Posterior cingulate gyrus (tissue), 11 donors: ENCODE results near the gene GID8.
A peak's percentile ranks its signal among the peaks of the same experiment; 100 is the strongest.

Experiments used
- DNase-seq, 10 donors: peaks; one replicate each; pipeline versions ENCODE4 v3.0.0 to v3.0.0-alpha.2; 2020 to 2021; ENCODE audit warnings: mixed read lengths in 3 of 10
- intact Hi-C: fragments of 100-400 bp; cut with DNase I; formaldehyde crosslinking; loops from one replicate; pipeline ENCODE4 v1.15.1; 2023

The GID8 gene

DNA sequence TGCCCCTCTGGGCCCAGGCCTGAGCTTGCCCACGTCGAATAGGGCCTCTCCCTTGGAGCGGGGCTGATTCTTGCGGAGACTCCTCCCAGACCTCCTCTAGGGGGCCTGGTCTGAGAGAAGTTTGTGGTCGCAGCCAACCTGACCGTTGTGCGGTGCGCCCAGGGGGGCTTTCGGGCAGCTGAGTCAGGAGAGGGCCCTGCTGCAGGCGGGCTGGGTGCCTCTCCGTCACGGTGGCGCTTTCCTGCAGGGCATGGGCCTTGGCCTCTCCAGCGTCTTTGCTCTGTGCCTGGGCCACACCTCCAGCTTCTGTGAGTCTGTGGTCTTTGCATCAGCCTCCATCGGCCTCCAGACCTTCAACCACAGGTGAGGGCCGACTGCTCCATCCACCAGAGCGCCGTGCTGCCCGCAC lies 27.4 kb downstream of the GID8 start:
- peak in 2 of 10 donors; percentile 12 to 74 for DNase-seq
- intact Hi-C loops = no loop called here

- intact Hi-C loops = no loop called here
- DNase-seq = no peak
Measured at GRCh38 chr20:62966212-62967148, 28.5 kb downstream of the GID8 start.

GRCh38 chr20:62967149-62967501 lies 29.2 kb downstream of the GID8 start:
- intact Hi-C loops = no loop called here
- DNase-seq = no peak

DNA sequence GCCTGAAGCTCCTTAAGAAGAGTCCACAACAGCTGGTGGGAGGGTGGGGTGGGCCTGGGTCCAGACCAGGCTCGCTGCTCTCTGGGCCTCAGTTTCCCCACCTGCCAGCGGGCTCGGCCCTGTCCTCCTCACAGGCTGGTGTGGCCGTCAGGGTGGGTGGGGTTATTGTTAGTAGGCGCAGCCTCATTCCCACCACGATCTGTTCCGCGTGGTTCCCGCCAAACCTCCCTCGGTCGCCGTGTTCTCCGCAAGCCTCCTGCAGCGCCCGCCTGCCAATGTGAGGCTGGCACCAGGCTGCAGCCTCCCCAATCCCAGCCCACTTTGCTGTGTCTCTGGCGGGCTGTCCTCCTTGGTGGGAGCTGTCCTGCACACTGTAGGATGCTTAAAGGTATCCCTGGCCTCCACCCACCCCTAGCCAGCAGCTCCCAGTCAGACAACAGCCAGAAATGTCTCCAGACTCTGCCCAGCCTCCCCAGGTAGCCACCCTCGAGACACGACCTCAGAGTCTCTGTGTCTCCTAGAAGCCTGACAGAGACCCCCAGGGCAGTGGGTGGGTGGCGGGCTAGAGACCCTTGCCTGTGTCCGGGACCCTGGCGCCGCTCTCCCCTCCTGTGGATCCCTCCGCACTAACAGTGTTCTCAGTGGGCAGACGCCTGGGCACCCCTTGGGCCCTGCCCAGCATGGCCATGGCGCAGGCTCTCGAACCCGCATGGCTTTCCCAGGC lies 29.8 kb downstream of the GID8 start:
- no peak for DNase-seq

DNA sequence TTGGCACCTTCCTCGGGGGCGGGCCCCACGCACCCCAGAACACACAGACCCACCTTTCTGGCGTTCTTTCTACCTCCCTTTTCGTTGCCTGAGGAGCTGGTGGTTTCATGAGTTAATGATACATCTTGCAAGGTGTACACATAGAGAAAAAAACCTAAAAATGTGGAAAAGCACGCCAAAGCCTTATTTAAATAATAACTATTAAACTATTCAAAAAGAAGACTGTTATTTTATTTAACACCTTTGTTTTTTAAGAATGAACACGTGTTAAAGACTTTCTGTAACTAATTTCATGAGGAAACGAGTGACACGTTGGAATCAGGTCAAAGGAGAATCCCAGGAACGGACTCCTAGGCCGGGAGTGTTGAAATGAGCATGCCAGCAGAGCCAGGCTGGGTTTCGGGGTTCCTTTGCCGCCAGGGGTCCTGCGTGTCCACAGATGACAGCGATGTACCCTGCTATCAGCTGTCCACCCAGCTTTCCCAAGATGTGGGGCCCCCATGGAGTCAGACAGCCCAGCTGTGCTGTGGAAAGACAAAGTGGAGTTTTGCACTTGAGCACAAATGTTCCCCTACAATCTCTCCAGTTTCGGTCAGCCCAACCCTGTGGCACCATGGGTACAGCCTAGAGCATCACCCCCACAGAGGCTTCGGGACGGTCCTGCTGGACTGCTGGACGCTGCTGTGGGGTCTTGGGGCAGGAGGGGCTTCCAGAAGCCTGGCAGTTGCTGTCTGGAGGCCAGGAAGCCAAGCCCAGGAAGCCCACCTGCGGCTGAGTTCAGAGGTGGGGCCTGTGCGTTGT lies 30.6 kb downstream of the GID8 start:
- DNase-seq = no peak
- intact Hi-C loops = no loop called here

More for the DNA sequence above, 29.8 kb downstream of the GID8 start:
- intact Hi-C loops = no loop called here

DNA sequence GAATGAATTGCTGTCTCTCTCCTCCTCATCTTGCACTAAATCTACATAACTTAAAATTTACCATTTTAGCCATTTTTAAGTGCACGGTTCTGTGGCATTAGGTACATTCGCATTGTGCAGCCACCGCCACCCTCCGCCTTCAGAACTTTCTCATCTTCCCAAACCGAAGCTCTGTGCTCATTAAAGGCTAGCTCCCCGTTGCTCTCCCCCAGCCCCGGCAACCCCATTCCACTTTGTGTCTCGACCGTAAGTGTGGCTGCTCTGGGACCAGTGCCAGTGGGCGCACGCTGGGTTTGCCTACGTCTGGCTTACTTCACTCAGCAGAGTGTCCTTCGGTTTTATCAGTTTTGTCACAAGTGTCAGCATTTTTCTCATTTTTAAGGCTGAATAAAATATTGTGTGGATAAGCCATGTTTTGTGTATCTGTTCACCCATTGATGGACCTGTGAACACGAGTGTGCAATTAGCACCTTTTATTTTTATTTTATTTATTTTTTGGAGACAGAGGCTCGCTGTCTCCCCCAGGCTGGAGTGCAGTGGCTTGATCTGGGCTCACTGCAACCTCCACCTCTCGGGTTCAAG lies 31.3 kb downstream of the GID8 start:
- intact Hi-C loops = no loop called here
- no peak for DNase-seq

- intact Hi-C loops = no loop called here
- DNase-seq = no peak
Measured at GRCh38 chr20:62969939-62970306, 32.0 kb downstream of the GID8 start.

GRCh38 chr20:62970307-62971210 lies 32.6 kb downstream of the GID8 start:
- intact Hi-C loops = no loop called here
- DNase-seq = no peak

DNA sequence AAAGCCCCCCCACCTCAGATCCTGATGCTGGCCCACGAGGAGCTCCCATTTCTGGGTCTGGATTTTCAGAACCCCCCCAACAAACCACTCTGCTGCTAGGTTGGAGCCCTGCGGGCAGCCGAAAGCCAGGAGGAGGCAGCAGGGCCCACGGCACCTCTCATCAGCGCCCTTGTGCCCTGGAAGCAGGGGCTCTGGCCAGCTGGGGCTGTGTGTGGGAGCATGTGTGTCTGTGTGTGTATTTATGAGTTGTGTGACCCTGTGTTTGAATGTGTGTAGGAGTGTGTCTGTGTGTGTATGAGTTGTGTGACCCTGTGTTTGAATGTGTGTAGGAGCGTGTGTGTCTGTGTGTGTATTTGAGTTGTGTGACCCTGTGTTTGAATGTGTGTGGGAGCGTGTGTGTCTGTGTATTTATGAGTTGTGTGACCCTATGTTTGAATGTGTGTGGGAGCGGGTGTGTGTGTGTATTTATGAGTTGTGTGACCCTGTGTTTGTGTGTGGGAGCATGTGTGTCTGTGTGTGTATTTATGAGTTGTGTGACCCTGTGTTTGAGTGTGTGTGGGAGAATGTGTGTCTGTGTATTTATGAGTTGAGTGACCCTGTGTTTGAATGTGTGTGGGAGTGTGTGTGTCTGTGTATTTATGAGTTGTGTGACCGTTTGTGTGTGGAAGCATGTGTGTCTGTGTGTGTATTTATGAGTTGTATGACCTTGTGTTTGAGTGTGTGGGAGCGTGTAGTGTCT lies 33.4 kb downstream of the GID8 start:
- no peak for DNase-seq
- intact Hi-C loops = no loop called here

DNA sequence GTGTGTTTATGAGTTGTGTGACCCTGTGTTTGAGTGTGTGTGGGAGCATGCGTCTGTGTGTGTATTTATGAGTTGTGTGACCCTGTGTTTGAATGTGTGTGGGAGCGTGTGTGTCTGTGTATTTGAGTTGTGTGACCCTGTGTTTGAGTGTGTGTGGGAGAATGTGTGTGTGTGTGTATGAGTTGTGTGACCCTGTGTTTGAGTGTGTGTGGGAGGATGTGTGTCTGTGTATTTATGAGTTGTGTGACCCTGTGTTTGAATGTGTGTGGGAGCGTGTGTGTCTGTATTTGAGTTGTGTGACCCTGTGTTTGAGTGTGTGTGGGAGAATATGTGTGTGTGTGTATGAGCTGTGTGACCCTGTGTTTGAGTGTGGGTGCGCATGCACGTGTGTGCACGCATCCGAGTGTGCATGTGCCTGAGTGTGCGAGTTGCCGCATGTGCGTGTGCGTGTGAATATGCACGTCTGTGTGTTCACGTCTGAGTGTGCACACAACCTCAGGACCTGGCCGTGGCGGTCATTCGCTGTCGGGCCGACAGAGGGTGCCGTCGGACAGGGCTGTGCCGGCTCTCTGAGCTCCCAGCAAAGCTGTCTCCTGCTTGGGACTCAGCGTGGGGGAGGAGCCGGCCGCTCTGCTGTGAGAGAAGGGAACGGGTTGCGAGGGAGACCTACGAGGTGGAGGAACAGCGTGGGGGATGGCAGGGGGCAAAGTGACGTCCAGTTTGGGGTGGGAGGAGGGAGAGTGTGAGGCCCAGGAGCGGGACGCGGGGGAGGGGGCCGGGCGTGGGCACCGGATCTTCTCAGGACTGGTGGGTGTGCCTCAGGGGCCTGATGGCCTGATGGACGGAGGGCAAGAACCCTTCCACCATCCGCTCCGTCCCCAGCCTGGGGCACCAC lies 34.2 kb downstream of the GID8 start:
- DNase-seq = peak; percentile 78 to 98 (median 87)
- intact Hi-C loops = loop anchor here (1.0 kb wide), 1 partner anchor 37 kb away; no protein-coding TSS in a partner anchor

DNA sequence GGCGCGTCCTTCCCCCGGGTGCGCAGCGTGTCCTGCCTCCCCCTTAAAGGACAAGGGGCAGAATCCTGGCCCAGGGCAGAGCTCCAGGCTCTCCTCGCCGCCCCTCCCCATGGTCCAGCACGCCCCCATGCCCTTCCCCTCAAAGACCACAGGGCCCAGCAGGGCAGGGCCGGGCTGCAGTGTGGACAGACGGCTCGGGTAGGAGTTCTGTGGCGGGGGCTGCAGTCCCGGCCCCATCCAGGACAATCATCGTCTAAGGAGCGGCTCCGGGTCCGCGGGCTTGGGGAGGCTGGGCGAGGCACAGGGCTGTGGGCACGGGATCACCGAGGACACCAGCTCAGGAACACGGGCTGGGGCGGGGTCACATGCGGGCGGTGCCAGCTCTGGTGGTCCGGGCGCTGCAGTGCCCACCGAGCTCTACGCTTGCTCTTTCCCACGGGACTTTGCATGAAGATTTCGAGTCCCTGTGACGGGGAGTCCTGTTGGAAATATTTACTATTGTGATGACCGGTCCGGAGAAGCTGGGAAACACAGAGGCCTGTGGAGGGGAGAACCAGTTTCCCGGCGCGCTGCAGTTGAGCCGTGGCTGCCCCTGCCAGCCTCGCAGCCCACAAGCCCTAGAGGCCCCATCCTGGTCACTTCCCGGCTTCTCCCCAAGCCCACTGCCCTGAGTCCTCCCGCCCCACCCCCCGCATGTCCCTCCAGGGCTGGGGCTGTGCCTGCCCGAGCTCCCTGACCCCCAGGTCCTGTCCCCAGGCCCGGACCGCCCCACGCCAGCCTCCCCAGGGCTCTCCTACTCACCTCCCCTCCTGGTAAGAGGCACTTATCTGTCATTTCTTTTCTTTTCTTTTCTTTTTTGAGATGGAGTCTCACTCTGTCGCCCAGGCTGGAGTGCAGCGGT lies 35.1 kb downstream of the GID8 start:
- intact Hi-C loops = loop anchor here (1.0 kb wide), 1 partner anchor 36 kb away; no protein-coding TSS in a partner anchor
- DNase-seq = no peak

GRCh38 chr20:62975251-62975760 lies 37.4 kb downstream of the GID8 start:
- intact Hi-C loops = no loop called here
- DNase-seq = no peak

- intact Hi-C loops = no loop called here
- DNase-seq = no peak
Measured at GRCh38 chr20:62975812-62976508, 38.0 kb downstream of the GID8 start.

- intact Hi-C loops = no loop called here
- DNase-seq = no peak
Measured at GRCh38 chr20:62976886-62977285, 38.9 kb downstream of the GID8 start.

DNA sequence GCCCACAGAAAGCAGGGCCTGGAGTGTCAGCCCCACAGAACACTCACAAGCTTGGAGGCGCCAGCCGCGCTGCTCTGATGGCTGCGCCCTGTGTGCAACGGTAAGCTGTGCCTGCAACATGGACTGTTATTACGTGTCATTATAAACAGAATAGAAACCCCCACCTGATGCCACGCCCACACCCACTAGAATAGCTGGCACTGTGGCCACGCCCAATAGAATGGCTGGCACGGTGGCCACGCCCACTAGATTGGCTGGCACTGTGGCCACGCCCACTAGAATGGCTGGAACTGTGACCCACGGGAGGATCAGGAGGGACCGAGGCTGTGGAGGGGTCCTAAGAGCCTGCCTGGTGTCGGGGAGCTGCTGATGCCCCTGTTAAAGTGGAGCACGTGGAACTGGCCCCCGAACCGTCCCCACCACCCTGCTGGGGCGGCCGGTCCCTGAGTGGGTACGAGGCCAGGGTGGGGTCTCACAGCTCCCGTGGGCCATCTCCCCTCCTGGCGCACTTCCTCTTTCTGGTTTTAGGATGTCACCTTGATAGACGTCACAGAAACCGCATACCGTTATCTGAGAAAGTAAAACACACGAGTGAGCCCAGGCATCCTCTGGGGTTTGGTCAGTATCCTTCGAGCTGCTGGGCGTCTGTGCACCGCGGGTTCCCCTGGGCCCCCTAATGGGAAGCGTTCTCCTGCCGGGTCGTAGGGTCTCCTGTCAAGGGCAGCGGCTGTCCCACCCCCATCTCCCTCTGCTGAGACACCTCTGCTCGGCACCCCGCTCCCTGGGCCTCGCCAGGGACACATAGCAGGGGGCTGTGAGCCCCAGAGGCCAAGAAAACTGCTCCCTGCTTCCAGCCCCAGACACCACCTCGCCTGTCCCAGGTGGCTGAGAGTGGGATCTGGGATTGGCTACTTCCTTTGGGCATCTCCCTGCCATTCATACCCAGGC lies 39.9 kb downstream of the GID8 start:
- intact Hi-C loops = no loop called here
- DNase-seq = no peak
